HK-2 (cell line): ENCODE data around the gene ELAVL4.
"Not testable (repeated sequence)": the region's sequence is repeated elsewhere in the genome, so short reads cannot be mapped to it uniquely, and the experiment has no call there.

Source experiments
- DNase-seq: peaks from one replicate; pipeline ENCODE4 v3.0.0-alpha.2; 2018; ENCODE audit not compliant: unreplicated experiment

The ELAVL4 gene

DNA sequence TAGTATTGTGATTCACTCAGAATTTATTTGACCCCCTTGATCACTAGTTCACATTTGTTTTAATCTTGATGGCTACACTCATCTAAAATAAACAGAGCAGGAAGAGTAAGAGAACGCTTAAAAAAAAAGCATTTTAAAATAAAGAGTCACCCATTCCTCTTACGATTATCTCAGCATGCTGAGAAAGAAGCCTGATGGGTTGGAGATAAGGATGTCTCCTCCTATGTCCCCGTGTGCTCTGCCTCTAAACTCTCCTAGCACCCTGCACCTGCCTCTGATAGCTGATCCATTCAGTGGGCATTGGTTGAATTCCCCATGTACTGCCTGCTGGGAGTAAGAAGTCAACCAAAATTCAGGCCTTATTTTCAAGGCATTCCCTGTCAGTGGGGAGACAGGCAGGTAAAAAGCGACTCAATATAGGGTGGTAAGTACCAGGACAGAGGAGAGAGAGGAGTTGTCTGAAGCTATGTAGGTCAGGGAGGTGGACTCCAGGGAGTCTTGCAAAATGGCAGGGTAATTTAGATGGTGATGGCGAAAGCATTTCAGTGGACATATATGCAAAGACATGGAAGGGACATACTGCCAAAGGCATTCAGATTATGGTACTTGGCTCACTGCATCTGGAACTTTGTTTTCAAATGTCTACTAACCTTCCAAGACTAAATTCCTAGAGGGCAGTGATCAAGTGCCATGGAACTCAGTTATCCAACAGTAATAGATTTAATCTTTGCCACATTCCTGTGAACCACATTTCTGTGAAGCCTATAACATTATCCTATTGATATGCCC, 18.4 kb downstream of the ELAVL4 start:
- no peak for DNase-seq

DNA sequence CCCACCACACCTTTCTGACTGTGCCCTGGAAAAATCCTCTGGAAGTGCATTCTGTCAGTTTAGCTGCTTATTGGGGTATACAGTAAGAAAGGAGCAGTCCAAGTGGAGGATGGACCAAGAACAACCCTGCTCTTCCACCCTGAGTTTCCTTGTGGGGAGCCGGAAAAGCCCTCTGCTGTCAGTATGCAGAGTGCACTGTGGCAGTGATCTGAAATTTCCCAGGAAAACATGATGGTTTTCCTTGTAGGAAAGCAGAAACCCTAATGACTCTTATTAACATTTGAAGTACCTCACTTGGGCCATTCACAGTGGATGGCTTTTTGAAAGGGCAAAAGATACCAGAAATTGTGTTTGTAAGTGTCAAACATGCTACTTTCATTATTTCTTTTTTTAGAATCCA, 20.5 kb downstream of the ELAVL4 start:
- no peak for DNase-seq

- DNase-seq, result no peak
Observed at GRCh38 chr1:50132347-50132894, 23.7 kb downstream of the ELAVL4 start.

GRCh38 chr1:50135716-50136115, 27.0 kb downstream of the ELAVL4 start:
- DNase-seq, result no peak

DNA sequence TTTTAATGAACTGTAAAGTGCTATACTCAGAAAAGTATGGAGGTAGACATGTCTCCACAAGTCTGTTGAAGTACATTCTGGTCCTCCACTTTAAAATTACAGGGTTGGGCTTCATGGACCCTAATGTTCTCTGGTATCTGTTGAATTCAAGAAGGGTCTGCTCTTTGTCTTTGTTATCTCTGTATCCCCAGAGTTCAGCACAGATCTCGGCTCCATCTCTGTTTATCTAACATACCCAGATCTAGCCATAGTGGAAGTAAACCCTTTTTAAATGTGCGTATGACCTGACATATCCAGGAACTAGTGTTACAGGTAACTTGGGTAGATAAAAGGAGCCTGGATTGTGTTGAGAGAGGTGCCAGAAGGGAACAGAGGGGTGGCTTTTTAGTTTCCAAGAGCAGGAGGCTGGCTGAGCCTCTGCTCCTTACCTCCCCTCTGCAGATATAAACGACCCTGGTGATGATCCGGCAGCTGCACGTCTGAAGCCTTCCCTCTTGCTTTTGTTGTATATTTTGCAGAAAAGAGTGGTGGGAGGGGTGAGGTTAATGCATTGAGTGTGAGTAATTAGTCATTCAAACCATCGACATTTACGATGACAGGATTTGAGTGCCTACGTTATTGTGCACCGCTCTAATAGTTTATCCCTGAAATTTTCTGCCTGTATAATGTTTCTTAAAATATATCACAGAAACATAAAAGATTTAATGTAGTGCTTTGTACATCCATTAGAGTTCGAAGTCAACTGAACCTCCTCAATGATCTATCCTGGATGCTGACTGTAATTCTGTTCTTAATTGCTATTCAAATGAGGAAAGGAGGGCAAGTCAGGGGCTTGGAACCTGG, 30.8 kb downstream of the ELAVL4 start:
- DNase-seq, result no peak

DNA sequence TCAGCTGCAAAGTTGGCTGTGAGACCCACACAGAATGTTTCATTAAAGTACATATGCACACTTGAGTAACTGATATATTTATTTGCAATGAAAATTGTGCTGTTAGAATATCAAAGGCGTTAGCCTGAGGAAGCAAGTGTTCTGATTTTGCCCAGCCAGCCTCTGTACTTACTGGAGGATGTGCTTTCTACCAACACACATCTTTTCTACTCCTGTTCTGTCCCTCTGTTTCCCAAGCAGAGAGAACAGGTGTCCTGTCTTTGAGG, 31.4 kb downstream of the ELAVL4 start:
- DNase-seq, result no peak

GRCh38 chr1:50147191-50147850, 38.6 kb downstream of the ELAVL4 start:
- DNase-seq, result no peak

DNA sequence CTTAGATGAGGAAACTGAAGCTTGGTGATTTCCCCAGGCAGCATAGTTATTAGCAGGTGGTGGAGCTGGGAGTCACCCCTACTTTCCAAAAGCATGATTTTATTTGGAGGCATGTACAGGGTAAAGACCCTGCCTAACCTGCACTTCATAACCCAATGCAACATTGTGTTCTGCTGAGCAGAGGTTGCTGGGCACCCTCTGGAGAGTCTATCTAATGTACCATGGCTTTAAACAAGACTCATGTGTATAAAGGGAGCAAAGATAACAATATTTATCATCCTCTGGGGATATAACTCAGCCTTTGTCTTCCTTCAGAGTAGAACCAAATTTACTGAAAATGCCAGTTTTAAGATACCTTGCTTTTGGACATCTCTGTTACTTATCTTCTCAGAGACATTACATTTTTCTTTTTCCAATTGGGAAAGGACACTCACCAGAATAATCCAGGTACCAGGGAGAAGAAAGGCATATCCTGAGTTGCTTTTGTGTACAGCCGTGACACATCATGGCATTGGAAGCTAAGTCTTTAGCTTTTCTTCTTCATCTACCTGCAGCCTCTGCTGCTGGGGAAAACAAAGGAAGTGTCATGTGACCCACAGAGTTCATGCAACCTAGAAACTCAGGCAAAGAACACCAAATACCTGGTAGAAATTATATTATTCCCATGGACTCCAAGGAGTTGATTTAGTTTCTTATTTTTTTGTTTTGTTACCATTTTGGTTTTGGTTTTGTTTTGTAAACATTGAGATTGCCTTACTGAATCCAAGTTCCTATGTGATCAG, 39.6 kb downstream of the ELAVL4 start:
- no peak for DNase-seq

DNA sequence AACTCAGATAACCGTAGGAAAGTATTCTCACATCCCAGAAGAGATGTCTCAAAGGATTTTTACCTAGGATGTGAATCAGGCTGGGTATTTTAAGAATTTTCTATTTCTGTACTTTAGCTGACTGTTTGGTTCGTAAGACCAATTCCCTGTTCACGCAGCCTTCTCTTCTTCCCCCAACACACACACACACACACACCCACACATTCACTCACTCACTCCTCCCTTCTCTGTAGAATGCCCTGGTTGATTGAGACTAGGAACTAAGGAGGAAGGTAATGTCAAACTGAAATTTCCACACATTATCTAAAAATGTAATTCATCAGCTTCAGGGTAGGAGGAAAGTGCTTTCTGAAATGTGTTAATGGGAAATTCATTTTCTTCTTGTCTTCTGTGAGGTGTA, 43.5 kb downstream of the ELAVL4 start:
- DNase-seq, result no peak

DNA sequence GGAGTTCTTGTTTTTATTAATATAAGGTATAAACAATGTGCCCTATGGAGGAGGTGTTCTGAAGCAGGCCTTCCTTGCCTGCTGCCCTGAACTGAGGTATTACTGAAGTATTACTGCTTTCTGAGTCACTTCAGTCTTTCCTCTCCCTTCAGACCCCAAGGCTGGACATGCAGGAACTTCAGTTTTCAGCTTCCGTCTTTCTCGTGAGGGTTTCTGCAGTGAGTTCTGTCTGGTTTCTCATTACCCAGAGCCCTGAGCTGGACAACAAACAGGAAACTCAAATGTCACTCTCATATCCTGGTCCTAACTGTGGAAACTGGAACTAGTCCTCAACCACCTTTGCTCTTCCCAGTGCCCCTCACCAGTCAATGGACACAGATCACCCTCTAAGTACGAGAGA, 46.8 kb downstream of the ELAVL4 start:
- no peak for DNase-seq

DNA sequence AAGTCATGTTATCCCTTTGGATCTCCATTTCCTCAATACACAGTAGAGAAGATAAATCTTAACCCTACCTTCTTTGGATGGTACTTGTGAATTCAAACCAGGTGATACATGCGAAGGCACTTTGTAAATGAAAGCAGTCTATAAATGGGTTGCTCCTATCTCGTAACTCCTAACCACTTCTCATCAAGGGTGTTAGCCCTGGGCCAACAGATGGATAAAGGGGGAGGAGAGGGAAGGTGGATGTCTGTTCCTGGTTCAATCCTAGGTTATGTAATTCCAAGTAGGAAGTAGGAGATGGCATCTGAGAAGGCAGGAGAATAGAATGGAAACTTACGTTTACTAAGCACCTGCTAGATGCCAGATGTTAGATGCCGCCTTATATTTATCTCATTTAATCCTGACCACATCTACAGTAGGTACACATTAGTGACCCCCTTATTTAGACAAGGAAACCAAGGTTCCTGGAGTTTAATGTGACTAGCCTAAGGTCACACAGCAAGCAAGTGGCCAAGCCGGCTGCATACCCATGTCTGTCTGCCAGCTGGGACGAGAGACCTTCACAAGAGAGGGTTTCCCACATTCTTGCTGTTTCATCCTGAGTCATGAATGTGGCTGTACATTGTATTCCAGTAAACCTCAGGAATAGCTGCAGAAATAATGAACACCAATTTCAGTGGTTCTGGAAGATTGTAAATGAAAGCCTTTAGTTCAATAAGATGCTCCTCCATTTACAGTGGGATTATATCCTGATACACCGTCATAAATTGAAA, 47.7 kb downstream of the ELAVL4 start:
- no peak for DNase-seq

GRCh38 chr1:50157306-50157941, 48.7 kb downstream of the ELAVL4 start:
- DNase-seq, result no peak

DNA sequence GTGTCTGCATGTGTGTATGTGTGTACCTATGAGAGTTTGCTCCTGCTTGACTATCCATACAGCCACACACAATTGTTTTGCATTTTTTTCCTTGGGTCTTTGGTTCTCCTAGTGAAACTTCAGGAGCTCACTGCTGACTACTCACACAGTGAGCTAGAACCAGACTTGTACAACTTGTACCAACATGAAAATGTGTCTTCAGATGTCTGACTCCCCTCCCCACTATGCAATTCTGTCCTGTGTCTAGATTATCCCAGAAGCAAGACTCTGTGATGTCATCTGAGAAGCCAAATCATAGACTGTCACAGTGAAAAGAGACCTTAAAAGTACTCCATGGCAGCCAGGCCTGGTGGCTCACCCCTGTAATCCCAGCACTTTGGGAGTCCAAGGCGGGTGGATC, 49.7 kb downstream of the ELAVL4 start:
- no peak for DNase-seq

DNA sequence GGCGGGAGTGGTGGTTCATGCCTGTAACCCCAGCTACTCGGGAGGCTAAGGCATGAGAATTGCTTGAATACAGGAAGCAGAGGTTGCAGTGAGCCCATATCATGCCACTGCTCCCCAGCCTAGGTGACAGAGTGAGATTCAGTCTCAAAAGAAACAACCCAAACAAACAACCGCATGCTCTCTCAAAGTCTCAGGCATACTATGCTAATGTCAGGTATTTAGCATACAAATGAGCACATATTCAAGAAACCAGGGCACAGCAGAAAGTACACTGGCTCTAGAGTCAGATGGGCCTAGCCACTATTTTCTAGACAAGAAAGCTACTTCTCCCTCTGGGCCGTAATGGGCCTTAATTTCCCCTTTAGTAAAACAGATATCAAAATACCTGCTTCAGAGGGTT, 55.0 kb downstream of the ELAVL4 start:
- DNase-seq, result no peak

GRCh38 chr1:50166351-50166750, 57.6 kb downstream of the ELAVL4 start:
- DNase-seq, result not testable (repeated sequence)

DNA sequence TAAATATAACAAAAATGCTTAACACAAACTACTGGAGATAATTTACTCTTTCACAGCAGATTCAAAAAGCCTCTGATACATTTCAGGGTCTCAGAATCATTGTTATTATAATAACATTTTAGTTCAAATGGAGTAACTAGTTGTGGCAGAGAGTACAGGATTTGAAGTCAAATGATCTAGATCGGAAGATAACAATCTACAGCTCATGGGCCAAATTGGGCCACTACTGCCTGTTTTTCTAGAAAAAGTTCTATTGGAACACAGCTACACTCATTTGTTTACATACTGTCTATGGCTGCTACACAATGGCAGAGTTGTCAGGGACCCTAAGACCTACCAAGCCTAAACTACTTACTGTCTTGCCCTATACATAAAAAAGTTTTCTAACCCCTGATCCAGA, 63.6 kb downstream of the ELAVL4 start:
- no peak for DNase-seq

- DNase-seq, result no peak
Observed at GRCh38 chr1:50174101-50174500, 65.4 kb downstream of the ELAVL4 start.

- DNase-seq, result no peak
Observed at GRCh38 chr1:50175719-50176639, 67.3 kb downstream of the ELAVL4 start.

GRCh38 chr1:50177994-50178393, 69.3 kb downstream of the ELAVL4 start:
- no peak for DNase-seq
